HG02623 (cell line): ENCODE measurements around the gene ALK.

Source experiments
- ATAC-seq: cut with Tn5 transposase; IDR thresholded peaks from one replicate; pipeline ENCODE4 v1.9.1; 2021; ENCODE audit warnings: moderate library complexity; ENCODE audit not compliant: unreplicated experiment

ALK gene

GRCh38 chr2:29186817-29187216 is 734.6 kb downstream of the ALK start:
- no peak for ATAC-seq

GRCh38 chr2:29184531-29184930 is 736.9 kb downstream of the ALK start:
- ATAC-seq, result no peak

GRCh38 chr2:29182920-29183319 is 738.5 kb downstream of the ALK start:
- no peak for ATAC-seq

GRCh38 chr2:29182334-29182733 is 739.1 kb downstream of the ALK start:
- no peak for ATAC-seq

- no peak for ATAC-seq
Observed at GRCh38 chr2:29175338-29175737, 746.0 kb downstream of the ALK start.

GRCh38 chr2:29174937-29175336 is 746.4 kb downstream of the ALK start:
- no peak for ATAC-seq

- no peak for ATAC-seq
Observed at GRCh38 chr2:29166242-29167039, 754.9 kb downstream of the ALK start.

- no peak for ATAC-seq
Observed at GRCh38 chr2:29165362-29166241, 755.8 kb downstream of the ALK start.

GRCh38 chr2:29164091-29164846 is 757.1 kb downstream of the ALK start:
- ATAC-seq, result no peak

GRCh38 chr2:29162204-29162928 is 759.0 kb downstream of the ALK start:
- ATAC-seq, result no peak

- ATAC-seq, result no peak
Observed at GRCh38 chr2:29160184-29160583, 761.2 kb downstream of the ALK start.

- ATAC-seq, result no peak
Observed at GRCh38 chr2:29159125-29159524, 762.3 kb downstream of the ALK start.

- ATAC-seq, result no peak
Observed at GRCh38 chr2:29157131-29157530, 764.3 kb downstream of the ALK start.

- no peak for ATAC-seq
Observed at GRCh38 chr2:29155578-29155977, 765.8 kb downstream of the ALK start.

GRCh38 chr2:29154610-29155009 is 766.8 kb downstream of the ALK start:
- ATAC-seq, result no peak

GRCh38 chr2:29147963-29148362 is 773.4 kb downstream of the ALK start:
- ATAC-seq, result no peak

- no peak for ATAC-seq
Observed at GRCh38 chr2:29146197-29146596, 775.2 kb downstream of the ALK start.

GRCh38 chr2:29143657-29144056 is 777.7 kb downstream of the ALK start:
- no peak for ATAC-seq
